WTC11 (cell line): ENCODE results near the gene CLEC2B. TPM values are rescaled to one million over a fixed set of nuclear protein-coding genes. Genes with fewer than 3 reads are reported as not detected.

ENCODE experiments used
- ATAC-seq: fragments of 200-7000 bp; cut with Tn5 transposase; 2 replicates; pipeline ENCODE4 v1.10.0; 2021; ENCODE audit warnings: mild to moderate bottlenecking, moderate library complexity
- CTCF ChIA-PET: fragments of 300-600 bp; sonication (Branson Sonifier 250); formaldehyde crosslinking; loops from one replicate; lab custom pipeline; 2021; ENCODE audit warnings: antibody characterized with exemption; lab: Charles Lee
- POLR2A ChIA-PET: fragments of 350-600 bp; sonication (Branson Sonifier 250); formaldehyde crosslinking; loops from one replicate; lab custom pipeline; 2021; ENCODE audit warnings: antibody characterized with exemption; lab: Charles Lee
- DNase-seq: peaks from one replicate; pipeline ENCODE4 v3.0.0; 2021; ENCODE audit warnings: low spot score
- H3K27ac Mint-ChIP-seq: 2 replicates; pipeline ENCODE4 v1.8.0; 2021; ENCODE audit warnings: mixed read lengths
- H3K27me3 Mint-ChIP-seq: 2 replicates; pipeline ENCODE4 v1.8.0; 2021; ENCODE audit warnings: low read depth, mild to moderate bottlenecking, moderate library complexity, mixed read lengths
- H3K36me3 Mint-ChIP-seq: 2 replicates; pipeline ENCODE4 v1.8.0; 2021; ENCODE audit warnings: mixed read lengths
- H3K4me1 Mint-ChIP-seq: 2 replicates; pipeline ENCODE4 v1.8.0; 2022; ENCODE audit warnings: mixed read lengths
- H3K4me3 Mint-ChIP-seq: 2 replicates; pipeline ENCODE4 v1.8.0; 2021; ENCODE audit warnings: mild to moderate bottlenecking, moderate library complexity, mixed read lengths
- H3K9me3 Mint-ChIP-seq: 2 replicates; pipeline ENCODE4 v1.8.0; 2021; ENCODE audit warnings: mixed read lengths
- CBFB ChIP-seq: sonication (generic); formaldehyde crosslinking; IDR thresholded peaks from 2 replicates; pipeline ENCODE4 v1.8.1; 2022; ENCODE audit warnings: mild to moderate bottlenecking, low read depth, missing genetic modification reagents
- CREM ChIP-seq: sonication (generic); formaldehyde crosslinking; IDR thresholded peaks from 2 replicates; pipeline ENCODE4 v1.8.1; 2022; ENCODE audit warnings: mild to moderate bottlenecking, missing genetic modification reagents, moderate library complexity
- E2F1 ChIP-seq: sonication (generic); formaldehyde crosslinking; IDR thresholded peaks from 2 replicates; pipeline ENCODE4 v1.8.0; 2022; ENCODE audit warnings: mild to moderate bottlenecking, missing genetic modification reagents
- ETV6 ChIP-seq: sonication (generic); formaldehyde crosslinking; IDR thresholded peaks from 2 replicates; pipeline ENCODE4 v1.8.1; 2022; ENCODE audit warnings: mild to moderate bottlenecking, missing genetic modification reagents
- HMGXB4 ChIP-seq: sonication (generic); formaldehyde crosslinking; IDR thresholded peaks from 2 replicates; pipeline ENCODE4 v1.8.1; 2023; ENCODE audit warnings: mild to moderate bottlenecking, moderate library complexity, missing genetic modification reagents
- JUN ChIP-seq: sonication (generic); formaldehyde crosslinking; IDR thresholded peaks from 2 replicates; pipeline ENCODE4 v1.8.0; 2023; ENCODE audit warnings: mild to moderate bottlenecking, missing genetic modification reagents
- MLX ChIP-seq: sonication (generic); formaldehyde crosslinking; IDR thresholded peaks from 2 replicates; pipeline ENCODE4 v1.8.1; 2023; ENCODE audit warnings: mild to moderate bottlenecking, missing genetic modification reagents, moderate library complexity
- MXD4 ChIP-seq: fragments of 250-450 bp; sonication (Bioruptor Pico); IDR thresholded peaks from 2 replicates; pipeline ENCODE4 v1.8.0; 2021; ENCODE audit warnings: mild to moderate bottlenecking, moderate library complexity, borderline replicate concordance
- PREB ChIP-seq: sonication (generic); formaldehyde crosslinking; IDR thresholded peaks from 2 replicates; pipeline ENCODE4 v1.8.1; 2022; ENCODE audit warnings: mild to moderate bottlenecking, missing genetic modification reagents, moderate library complexity, borderline replicate concordance
- PRRX2 ChIP-seq: fragments of 250-450 bp; sonication (Bioruptor Pico); IDR thresholded peaks from 2 replicates; pipeline ENCODE4 v1.8.0; 2021; ENCODE audit warnings: mild to moderate bottlenecking
- RELA ChIP-seq: sonication (generic); formaldehyde crosslinking; IDR thresholded peaks from 2 replicates; pipeline ENCODE4 v1.8.1; 2022; ENCODE audit warnings: missing genetic modification reagents, mild to moderate bottlenecking, borderline replicate concordance
- SOX15 ChIP-seq: fragments of 250-450 bp; sonication (Bioruptor Pico); IDR thresholded peaks from 2 replicates; pipeline ENCODE4 v1.9.0; 2021; ENCODE audit warnings: mild to moderate bottlenecking
- TCF7 ChIP-seq: sonication (generic); formaldehyde crosslinking; IDR thresholded peaks from 2 replicates; pipeline ENCODE4 v1.8.0; 2022; ENCODE audit warnings: mild to moderate bottlenecking, low read depth, missing genetic modification reagents, moderate library complexity
- TEAD1 ChIP-seq: sonication (generic); formaldehyde crosslinking; IDR thresholded peaks from 2 replicates; pipeline ENCODE4 v1.8.0; 2022; ENCODE audit warnings: mild to moderate bottlenecking, missing genetic modification reagents
- TP53 ChIP-seq: sonication (generic); formaldehyde crosslinking; IDR thresholded peaks from 2 replicates; pipeline ENCODE4 v1.8.1; 2023; ENCODE audit warnings: mild to moderate bottlenecking, missing genetic modification reagents
- USF1 ChIP-seq: sonication (generic); formaldehyde crosslinking; IDR thresholded peaks from 2 replicates; pipeline ENCODE4 v1.8.0; 2022; ENCODE audit warnings: mild to moderate bottlenecking, missing genetic modification reagents
- ZBTB43 ChIP-seq: sonication (generic); formaldehyde crosslinking; IDR thresholded peaks from 2 replicates; pipeline ENCODE4 v1.8.1; 2023; ENCODE audit warnings: mild to moderate bottlenecking, missing genetic modification reagents
- ZNF219 ChIP-seq: sonication (generic); formaldehyde crosslinking; IDR thresholded peaks from 2 replicates; pipeline ENCODE4 v1.8.0; 2023; ENCODE audit warnings: missing genetic modification reagents, mild to moderate bottlenecking, borderline replicate concordance
- ZNF532 ChIP-seq: fragments of 250-450 bp; sonication (Bioruptor Pico); IDR thresholded peaks from 2 replicates; pipeline ENCODE4 v1.9.0; 2021; ENCODE audit warnings: mild to moderate bottlenecking, borderline replicate concordance
- total RNA-seq: library from RNA; stranded (reverse); gene quantifications from 3 replicates; pipeline ENCODE4 v1.2.3, GENCODE V29; 2021

CLEC2B gene
- total RNA-seq, 1 experiment from 2014 or later = 0.20 TPM

- no peaks in the 10 kb centered on the region for H3K27me3 Mint-ChIP-seq
- H3K9me3 Mint-ChIP-seq = peaks cover 3% of the 10 kb centered on the region
- no peak for ATAC-seq
- DNase-seq = no peak
- no peak overlapping the region for H3K4me3 Mint-ChIP-seq
- TF ChIP-seq CBFB (CRISPR knock-in tag) = no peak
- TF ChIP-seq ZNF219 (CRISPR knock-in tag) = no peak
- no peak for TF ChIP-seq TP53 (CRISPR knock-in tag)
- TF ChIP-seq CREM = no peak
- no peak for TF ChIP-seq ZNF532
- no peak for TF ChIP-seq MLX
- no peak for TF ChIP-seq RELA
- TF ChIP-seq TEAD1 (CRISPR knock-in tag) = no peak
- TF ChIP-seq USF1 (CRISPR knock-in tag) = no peak
- TF ChIP-seq E2F1 (CRISPR knock-in tag) = no peak
- TF ChIP-seq TCF7 (CRISPR knock-in tag) = no peak
- no peak for TF ChIP-seq JUN
- TF ChIP-seq SOX15 (CRISPR knock-in tag) = no peak
- no peak for TF ChIP-seq PREB
- TF ChIP-seq HMGXB4 (CRISPR knock-in tag) = no peak
- no peak for TF ChIP-seq PRRX2 (CRISPR knock-in tag)
- no peak for TF ChIP-seq ZBTB43 (CRISPR knock-in tag)
- no peak for TF ChIP-seq MXD4
- TF ChIP-seq ETV6 = no peak
- ChIA-PET POLR2A (no interaction called here), CTCF (no interaction called here)
- peaks cover 22% of the 10 kb centered on the region for H3K4me1 Mint-ChIP-seq
- no peak overlapping the region for H3K27ac Mint-ChIP-seq
- H3K36me3 Mint-ChIP-seq = no peaks in the 10 kb centered on the region
Observed at GRCh38 chr12:9870286-9870866, 1.2 kb upstream of the CLEC2B start.
